PC-9 (cell line): ENCODE measurements around the gene FOXP3.

Source experiments
- EZH2 ChIP-seq: fragments of 200-600 bp; sonication (generic); IDR thresholded peaks from 2 replicates; pipeline ENCODE4 v1.8.0; 2017; ENCODE audit warnings: antibody characterized with exemption, low read depth
- TF ChIP-seq, protein P1 (sequence below): fragments of 200-600 bp; sonication (generic); conservative IDR thresholded peaks from 2 replicates; pipeline ENCODE4 v1.6.1; 2017; ENCODE audit warnings: mixed run types, antibody characterized with exemption, mild to moderate bottlenecking, moderate library complexity

DNA sequence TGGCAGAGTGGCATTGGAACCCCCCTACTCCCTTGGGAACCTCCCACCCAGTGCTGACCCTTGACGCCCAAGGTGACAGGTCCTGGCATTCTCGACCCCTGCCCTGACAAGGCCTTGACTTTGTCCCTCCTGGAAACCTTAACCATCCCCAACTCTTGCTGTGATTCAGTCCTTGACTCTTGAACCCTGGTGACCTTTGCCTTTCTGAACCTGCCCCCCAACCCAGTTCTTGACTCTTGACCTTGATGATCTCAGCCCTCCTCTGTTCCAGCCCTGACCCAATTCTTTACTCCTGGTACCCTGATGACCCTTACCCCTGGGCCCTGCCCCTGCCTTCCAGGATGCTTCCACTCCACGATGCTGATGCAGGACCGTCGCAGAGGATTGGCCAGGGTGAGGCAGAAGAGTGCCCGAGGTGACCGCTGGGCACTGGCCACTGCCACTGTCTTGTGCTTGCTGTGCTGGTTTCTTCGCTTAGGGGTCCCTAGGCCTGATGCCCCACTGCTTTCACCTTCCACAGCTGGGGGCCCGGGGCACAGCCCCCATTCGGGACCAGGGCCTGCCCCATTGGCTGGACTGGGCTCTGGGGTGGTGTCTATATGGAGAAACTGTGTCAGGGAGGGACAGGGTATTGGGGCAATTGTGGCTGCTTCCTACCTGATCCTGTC, 33.0 kb downstream of the FOXP3 start:
- TF ChIP-seq, protein P1, sequence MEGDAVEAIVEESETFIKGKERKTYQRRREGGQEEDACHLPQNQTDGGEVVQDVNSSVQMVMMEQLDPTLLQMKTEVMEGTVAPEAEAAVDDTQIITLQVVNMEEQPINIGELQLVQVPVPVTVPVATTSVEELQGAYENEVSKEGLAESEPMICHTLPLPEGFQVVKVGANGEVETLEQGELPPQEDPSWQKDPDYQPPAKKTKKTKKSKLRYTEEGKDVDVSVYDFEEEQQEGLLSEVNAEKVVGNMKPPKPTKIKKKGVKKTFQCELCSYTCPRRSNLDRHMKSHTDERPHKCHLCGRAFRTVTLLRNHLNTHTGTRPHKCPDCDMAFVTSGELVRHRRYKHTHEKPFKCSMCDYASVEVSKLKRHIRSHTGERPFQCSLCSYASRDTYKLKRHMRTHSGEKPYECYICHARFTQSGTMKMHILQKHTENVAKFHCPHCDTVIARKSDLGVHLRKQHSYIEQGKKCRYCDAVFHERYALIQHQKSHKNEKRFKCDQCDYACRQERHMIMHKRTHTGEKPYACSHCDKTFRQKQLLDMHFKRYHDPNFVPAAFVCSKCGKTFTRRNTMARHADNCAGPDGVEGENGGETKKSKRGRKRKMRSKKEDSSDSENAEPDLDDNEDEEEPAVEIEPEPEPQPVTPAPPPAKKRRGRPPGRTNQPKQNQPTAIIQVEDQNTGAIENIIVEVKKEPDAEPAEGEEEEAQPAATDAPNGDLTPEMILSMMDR = no peak
- no peak for TF ChIP-seq EZH2
